HG03066 (cell line): ENCODE measurements around the gene NOX3.
"Not testable (repeated sequence)": the region's sequence is repeated elsewhere in the genome, so short reads cannot be mapped to it uniquely, and the experiment has no call there.

Experiments
- ATAC-seq: cut with Tn5 transposase; IDR thresholded peaks from one replicate; pipeline ENCODE4 v1.9.1; 2021; ENCODE audit warnings: low read depth; ENCODE audit not compliant: unreplicated experiment

NOX3 gene

DNA sequence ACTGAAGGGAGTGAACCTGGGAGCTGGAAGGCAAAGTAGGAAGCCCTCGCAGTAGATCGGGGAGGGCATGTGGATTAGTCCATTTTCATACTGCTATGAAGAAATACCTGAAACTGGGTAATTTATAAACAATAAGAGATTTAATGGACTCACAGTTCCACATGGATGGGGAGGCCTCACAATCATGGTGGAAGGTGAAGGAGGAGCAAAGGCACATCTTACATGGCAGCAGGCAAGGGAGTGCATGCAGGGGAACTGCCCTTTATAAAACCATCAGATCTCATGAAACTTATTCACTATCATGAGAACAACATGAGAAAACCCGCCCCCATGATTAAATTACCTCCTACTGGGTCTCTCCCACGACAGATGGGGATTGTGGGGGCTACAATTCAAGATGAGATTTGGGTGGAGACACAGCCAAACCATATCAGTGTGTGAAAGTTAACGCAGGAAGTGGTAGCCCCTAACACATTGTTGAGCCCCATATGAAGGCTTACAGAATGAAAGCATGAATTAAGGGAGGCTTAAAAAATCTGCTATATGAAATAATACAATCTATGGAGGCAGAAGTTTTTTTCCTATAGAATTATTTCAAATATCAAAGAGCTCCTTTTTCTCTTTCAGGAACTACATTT lies 15.5 kb upstream of the NOX3 start:
- not testable (repeated sequence) for ATAC-seq

DNA sequence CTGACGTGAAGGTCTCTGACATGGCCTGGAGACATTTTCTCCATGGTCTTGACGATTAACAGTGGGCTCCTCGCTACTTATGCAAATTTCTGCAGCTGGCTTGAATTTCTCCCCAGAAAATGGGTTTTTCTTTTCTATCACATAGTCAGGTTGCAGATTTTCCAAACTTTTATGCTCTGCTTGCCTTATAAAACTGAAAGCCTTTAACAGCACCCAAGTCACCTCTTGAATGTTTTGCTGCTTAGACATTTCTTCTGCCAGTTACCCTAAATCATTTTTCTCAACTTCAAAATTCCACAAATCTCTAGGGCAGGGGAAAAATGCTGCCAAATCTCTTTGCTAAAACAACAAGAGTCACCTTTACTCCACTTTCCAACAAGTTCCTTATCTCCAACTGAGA lies 12.9 kb upstream of the NOX3 start:
- not testable (repeated sequence) for ATAC-seq

DNA sequence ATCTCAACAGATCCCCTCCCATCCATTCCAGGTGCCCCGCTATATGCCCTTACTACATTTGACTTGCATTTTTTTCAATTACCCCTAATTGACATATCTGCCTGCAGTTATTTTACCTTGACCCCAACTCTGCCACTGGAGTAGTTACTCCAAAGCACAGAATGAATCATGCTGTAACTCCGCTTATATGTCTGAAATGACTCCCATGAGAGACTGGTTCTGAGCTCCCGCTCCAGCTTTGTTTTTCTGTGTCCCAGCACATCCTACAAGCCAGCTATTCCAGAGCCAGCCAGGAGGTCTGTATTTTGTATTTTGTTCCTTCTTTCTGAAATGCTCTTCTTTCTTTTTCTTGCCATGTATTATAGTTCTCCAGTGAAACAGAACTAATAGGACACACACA lies 10.9 kb upstream of the NOX3 start:
- ATAC-seq, result no peak

DNA sequence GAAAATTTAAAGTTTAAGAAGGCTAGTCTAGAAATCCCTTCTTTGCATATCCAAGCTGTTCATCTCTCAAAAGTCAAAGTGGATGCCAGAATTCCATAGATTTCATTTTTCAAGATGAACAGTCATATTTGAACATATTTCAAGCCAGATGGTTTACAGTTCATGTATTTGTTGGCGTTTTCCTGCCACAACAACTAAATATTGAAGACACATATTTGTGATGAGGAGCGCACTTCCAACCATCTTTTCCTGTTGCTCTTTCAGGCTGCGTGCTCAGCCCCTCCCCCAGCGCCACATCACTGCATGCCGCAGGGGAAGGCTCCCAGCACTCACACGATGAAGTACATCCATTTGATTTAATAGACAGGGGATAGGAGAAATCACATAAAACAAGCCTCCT lies 5.9 kb upstream of the NOX3 start:
- no peak for ATAC-seq

DNA sequence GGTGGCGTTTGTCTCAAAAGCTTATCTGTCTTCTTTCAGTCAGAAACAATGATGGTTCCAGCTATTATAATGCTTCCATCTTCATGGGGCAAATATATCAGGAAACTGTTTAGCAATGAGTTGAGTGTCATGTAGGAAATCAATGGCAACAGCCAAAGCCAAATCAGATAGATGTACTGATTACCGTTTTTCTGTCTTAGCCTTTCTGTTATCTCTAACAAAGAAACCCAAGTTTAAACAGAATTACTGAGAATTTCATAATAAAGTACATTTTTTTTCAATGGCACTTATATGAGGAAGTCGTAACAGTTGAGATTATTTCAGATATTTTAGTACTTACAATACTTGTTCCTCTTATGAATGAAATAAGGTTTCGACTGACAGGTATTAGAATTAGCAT lies 1.2 kb downstream of the NOX3 start:
- ATAC-seq, result no peak

DNA sequence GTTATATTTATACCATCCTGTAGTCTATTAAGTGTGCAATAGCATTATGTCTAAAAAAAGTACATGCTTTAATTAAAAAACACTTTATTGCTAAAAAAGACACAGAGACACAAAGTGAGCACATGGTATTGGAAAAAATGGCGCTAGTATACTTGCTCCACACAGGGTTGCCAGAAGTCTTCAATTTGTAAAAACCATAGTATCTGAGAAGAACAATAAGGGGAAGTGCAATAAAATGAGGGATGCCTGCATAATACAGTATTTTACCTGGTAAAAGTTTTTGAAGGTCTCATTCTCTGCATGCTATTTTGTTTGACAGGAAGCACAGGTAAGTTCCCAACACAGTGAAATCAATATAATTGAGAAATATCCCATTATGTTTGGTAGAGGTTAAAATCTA lies 1.6 kb downstream of the NOX3 start:
- no peak for ATAC-seq

DNA sequence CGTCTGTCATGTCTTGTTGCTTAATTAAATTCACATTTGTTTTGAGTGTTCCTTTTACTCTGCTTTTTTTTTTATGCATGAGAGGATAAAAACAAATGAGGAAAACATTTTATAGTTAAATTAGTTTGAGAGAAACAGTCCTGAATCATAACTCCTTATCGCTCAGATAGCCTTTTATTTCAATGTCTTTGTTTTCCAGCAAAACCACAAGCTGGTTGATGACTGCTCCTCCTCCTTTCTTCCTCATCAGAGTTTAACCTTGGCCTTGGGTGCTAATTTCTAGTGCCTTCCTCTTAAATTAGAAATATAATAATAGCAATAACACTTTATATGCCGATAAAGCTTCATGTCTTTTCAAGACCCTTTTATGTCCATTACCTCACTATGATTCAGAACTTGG lies 3.1 kb downstream of the NOX3 start:
- ATAC-seq, result no peak

DNA sequence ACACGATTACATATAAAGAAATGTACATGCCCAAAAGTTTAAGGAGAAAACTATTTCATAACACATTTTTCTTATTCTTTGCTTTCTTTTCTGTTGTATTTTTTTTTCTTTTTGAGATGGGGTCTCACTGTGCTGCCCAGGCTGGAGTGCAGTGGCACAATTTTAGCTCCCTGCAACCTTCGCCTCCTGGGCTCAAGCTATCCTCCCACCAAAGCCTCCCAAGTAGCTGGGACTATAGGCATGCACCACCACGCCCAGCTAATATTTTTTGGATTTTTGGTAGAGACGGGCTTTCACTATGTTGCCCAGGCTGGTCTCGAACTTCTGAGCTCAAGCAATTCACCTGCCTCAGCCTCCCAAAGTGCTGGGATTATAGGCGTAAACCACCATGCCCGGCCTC lies 4.1 kb downstream of the NOX3 start:
- ATAC-seq, result not testable (repeated sequence)

DNA sequence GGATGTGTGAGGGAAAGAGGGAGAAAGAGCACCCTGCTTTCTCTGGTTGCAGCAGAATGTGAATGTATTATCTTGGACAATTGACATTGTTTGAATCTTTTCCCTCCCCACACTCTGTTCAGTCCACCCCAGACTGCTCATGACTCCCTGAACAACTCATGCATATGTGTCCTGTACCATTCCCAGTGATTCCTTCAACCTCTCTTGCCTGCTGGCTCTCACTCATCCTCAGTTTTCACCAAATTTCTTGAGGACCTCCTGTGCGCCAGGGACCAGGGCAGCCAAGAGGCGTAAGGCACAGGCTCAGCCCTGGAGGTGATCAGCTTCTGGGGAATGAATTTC lies 5.4 kb downstream of the NOX3 start:
- ATAC-seq, result no peak

DNA sequence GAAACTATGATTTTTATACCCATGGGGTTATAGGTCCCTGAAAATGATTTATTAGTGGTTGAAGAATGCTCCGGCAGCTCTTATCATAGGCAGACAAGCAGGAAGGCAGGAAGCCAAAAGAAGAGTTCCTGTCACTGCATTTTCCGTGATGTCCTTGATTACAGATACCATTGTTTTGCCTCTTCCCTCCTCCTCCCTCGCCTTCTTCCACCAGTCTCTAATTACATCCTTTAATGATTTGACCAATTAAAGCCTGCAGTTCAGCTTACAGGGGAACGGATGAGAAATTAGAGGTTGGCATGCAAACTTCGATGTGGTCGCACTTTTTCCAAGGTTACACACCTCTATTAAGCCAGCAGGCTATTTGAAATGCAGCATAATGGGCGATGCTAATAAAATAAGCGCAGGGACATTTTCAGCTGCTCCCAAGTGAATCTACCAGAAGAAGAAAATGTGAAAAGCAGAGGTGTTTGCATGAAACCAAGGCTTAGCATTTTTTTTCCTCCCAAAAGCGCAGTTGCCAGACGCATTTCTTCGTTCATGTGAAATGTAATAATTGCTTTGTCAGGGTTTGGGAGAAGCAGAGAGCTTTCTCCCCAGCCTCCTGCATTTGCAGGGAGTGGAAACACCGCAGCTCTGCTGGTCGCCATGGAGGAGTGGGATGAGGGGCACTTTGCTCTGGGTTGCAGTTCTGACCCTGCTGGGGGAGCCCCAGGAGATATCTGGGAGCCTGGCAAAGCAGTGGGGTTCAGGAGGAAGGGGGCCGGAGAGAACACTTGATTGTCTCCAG lies 6.0 kb downstream of the NOX3 start:
- no peak for ATAC-seq

DNA sequence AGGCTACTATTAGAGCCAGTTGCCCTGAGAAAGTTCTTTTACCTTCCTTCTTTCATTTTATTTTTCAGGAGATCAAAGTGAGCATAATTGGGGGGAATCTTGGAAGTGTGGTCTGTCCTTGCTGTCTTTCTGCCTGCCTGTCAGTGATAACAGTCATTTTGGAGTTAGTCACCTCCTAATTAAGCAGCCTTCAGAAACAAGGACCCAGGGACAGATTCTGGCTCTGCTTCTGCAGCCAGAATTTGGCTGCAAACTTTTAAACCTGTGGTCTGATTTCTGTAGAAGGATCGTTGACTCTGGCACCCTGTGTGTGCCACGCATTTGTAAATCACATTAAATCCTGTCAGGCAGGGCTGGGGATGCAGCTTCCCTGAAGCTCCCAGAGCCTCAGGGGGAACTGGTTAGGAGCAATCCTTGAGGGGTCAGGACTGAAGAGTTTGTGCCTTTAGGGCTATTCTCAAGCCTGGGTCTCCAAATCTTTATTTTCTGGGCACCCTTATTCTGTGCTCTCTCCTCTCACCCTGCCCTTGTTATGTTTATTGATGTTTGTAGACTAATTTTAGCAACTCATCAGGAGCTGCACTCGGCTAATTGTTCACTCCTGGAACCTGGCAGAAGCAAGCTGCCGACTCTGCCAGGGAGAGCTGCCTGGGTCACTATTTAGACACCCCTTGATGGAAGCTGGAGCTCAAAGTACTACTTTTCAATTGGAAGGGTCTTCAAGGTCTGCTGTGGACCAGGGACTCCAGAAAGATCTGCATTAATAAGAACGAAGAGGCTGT lies 6.8 kb downstream of the NOX3 start:
- ATAC-seq, result no peak

DNA sequence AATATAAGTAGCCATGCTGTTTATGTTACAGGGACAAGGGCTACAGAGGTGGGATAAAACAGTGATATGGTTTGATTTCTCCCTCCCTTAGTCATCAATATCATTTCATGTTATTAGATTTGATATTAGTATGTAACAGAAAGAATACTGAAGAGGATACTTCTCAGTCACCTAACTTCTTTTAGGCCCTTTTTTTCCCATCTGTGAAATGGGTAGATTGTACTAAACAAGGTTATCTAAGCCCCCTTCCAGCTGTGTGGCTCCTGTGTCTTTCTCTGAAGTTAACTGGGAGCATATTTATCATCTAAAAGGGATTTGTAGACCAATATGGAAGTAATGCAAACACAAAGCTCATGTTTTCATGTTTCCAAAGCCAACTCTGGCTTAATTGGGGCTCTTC lies 7.7 kb downstream of the NOX3 start:
- no peak for ATAC-seq

DNA sequence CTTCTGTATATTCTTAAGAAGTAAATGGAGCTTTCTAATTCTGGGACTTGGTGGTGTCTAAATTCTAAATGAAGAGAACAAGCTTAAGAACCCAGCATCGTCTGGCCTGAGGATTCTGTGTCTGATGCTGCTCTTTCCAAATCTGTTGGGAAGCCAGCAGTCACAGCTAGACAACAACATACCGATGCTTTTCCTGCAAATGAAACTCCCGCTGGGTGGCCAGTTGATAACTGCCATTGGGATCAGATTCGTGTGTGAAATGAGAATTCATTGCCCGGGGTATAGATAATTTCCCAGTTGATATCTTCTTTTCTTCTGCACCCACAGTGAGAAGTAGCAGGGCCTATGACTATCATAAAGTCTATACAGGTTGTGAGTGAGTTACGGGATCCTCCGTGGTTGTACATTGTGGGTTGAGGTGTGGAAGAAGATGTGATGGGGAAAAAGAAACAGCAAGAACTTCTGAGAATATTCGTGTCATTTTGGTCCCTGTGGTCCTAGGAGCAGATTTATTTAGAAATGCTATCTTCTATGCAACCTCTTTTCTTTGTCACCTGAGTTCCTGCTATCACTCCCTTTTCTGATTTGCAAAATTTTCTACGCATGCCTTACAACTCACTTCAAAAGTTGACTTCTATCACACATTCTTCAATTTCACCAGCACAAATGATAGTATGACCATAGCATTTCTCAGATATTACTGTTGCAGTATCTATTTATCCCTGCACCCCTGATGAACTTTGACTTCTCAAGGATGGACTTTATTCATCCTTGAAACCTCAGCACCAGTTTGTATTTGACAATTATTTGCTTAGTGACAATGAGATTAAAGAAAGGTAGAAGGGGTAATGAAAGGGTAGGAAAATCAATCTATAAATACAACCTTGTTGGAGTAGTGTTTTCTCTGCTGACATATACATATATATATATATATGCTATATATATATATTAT lies 10.4 kb downstream of the NOX3 start:
- ATAC-seq, result no peak

DNA sequence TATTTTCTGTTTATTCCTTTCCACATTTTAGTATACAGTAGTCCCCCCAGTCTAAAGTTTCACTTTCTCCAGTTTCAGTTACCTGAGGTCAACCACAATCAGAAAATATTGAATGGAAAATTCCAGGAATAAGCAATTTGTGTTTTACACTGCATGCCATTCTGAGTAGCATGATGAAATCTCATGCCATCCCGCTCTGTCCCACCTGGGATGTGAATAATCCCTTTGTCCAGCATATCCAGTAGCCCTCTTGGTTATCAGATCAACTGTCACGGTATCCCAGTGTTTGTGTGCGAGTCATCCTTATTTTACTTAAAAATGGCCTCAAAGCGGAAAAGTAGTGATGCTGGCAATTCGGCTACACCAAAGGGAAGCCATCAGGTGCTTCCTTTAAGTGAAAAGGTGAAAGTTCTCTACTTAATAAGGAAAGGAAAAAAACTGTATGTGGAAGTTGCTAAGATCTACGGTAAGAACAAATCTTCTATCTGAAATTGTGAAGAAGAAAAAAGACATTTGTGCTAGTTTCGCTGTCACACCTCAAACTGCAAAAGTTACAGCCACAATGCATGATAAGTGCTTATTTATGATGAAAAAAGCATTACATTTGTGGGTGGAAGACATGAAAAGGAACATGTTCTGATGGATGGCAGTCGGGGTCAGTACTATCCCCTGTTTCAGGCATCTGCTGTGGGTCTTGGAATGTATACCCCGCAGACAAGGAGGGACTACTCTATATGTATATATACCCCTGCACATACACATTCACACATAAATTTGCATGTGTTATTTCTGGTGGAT lies 11.3 kb downstream of the NOX3 start:
- no peak for ATAC-seq

DNA sequence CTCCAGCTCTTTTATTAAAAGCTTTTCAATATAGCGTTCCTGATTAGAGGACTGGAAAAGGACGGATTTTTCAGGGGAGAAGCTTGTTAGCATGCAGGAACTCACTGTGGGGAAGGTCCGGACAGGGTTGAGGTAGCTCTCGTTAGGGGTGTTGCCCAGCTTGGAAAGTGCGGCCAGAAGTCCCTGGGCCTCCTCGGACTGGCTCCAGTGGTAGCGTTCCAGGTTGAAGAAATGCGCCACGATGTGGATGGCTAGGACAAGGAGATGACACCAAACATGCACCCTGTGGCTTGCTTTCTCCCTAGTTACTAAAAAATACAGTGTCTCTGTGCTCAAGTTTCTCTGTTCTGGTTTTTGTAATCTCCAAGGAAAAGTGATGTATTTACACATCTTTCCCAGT lies 12.5 kb downstream of the NOX3 start:
- ATAC-seq, result no peak

DNA sequence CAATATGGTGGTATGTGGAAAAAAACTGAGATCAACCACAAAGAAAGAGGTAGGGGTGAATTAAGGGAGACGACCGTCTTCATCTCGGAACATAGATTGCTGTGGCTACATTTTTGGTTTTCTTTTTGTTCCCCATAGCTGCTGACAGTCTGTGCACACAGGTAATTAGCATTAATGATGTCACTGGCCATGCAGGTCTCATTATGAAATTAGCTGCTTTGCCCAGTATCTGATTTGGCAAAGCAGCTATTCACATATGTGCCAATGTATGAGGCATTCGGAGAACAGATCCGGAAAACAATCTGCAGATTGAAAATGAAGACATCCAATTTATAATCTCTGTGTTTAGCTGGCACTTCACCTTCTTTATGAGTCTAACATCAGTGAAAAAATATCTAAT lies 13.1 kb downstream of the NOX3 start:
- no peak for ATAC-seq

DNA sequence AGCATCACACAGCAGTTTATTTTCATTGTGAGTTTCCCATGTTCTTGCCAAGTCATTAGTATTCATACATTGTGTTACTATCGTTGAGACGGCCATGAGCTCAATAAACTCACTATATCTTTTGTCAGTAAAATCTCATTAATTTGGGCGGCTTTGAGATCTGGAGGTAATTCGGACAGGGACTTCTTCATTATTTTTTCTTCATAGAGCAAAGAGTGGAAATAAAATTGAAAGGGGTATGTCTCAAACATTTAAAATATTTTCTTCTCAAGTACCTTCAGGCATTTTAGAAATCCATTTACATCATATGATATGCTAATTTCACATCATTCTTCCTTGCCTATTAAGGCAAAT lies 14.6 kb downstream of the NOX3 start:
- no peak for ATAC-seq

DNA sequence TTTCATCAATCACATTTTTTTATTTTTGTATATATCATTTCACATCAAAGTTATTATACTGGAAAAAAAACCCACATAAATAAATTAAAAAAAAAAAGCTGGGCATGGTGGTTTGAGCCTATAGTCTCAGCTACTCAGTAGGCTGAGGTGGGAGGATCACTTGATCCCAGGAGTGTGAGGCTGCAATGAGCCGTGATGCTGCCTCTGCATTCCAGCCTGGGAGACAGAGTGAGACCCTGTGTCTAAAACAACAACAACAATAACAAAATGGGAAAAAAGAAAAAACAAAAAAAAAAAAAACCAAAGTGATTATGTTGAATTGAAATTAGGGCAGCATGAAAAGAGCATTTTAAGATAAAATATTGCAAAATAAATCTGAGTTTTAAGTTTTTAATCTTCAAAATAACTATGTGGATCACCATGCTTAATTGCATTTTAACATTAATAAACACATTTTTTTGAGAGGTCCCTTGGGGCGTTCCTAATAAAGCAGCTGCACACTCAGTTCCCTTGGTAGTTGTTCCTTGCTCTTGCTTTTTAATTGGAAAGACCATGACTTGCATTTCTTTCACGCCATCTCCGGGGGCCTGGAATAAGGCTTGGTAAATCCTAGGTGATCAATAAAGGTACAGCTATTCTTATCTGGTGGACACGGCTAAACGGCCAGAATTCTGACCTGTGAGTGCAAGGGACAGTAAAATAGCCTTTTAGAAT lies 15.1 kb downstream of the NOX3 start:
- ATAC-seq, result no peak

DNA sequence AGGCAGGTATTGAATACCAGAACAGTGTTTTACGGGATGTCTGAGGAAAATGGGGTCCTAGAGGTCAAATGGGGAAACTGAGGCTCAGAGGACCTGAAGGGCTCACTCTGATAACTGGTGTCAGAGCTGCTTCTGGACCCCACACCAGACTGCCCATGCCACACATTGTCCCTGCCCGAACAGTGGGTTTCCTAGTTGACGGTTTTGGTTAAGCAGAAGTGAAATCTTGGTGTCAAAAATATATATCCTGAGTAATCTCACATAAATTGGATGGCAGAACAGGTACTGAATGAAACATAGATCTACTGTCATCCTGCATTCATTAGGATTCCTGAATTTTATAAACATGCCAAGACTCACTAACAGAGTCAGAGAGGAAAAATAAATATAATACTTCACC lies 16.3 kb downstream of the NOX3 start:
- ATAC-seq, result no peak
